KMS-11 (cell line): Measurements from ENCODE around the gene DNAL1.
A peak's percentile ranks its signal among the peaks of the same experiment; 100 is the strongest.

Experiments used
- H2AFZ ChIP-seq: fragments of 200-600 bp; sonication (generic); 2 replicates; pipeline ENCODE4 v1.6.1; 2016; ENCODE audit warnings: antibody characterized with exemption, mixed run types, low read depth
- H3K27ac ChIP-seq: fragments of 200-600 bp; sonication (generic); 2 replicates; pipeline ENCODE4 v1.6.1; 2016; ENCODE audit warnings: mild to moderate bottlenecking, mixed run types
- H3K27me3 ChIP-seq: fragments of 200-600 bp; sonication (generic); 2 replicates; pipeline ENCODE4 v1.6.1; 2017; ENCODE audit warnings: mild to moderate bottlenecking, low read depth, mixed run types, moderate library complexity; ENCODE audit not compliant: insufficient read depth
- H3K36me3 ChIP-seq: fragments of 200-600 bp; sonication (generic); 2 replicates; pipeline ENCODE4 v1.6.1; 2017; ENCODE audit warnings: mild to moderate bottlenecking, mixed run types; ENCODE audit not compliant: insufficient read depth
- H3K4me1 ChIP-seq: fragments of 200-600 bp; sonication (generic); 2 replicates; pipeline ENCODE4 v1.6.1; 2016; ENCODE audit warnings: mild to moderate bottlenecking, low read depth, mixed run types; ENCODE audit not compliant: poor library complexity, severe bottlenecking
- H3K4me2 ChIP-seq: fragments of 200-600 bp; sonication (generic); 2 replicates; pipeline ENCODE4 v1.7.0; 2016; ENCODE audit warnings: mild to moderate bottlenecking, mixed run types
- H3K4me3 ChIP-seq: fragments of 200-600 bp; sonication (generic); IDR thresholded peaks from 2 replicates; pipeline ENCODE4 v1.6.1; 2017; ENCODE audit warnings: low read depth, low read length, mixed read lengths; ENCODE audit not compliant: insufficient read depth
- H3K79me2 ChIP-seq: fragments of 200-600 bp; sonication (generic); 2 replicates; pipeline ENCODE4 v1.6.1; 2016; ENCODE audit warnings: low read depth, mixed run types; ENCODE audit not compliant: insufficient read depth
- H3K9ac ChIP-seq: fragments of 200-600 bp; sonication (generic); 2 replicates; pipeline ENCODE4 v1.6.1; 2016; ENCODE audit warnings: mild to moderate bottlenecking, mixed run types
- H4K20me1 ChIP-seq: fragments of 200-600 bp; sonication (generic); 2 replicates; pipeline ENCODE4 v1.6.1; 2016; ENCODE audit warnings: mild to moderate bottlenecking, mixed run types; ENCODE audit not compliant: insufficient read depth
- CTCF ChIP-seq: fragments of 200-600 bp; sonication (generic); conservative IDR thresholded peaks from 2 replicates; pipeline ENCODE4 v1.6.1; 2017; ENCODE audit warnings: low read depth, mild to moderate bottlenecking, antibody characterized with exemption, low read length, moderate library complexity, mixed read lengths

DNAL1 gene

GRCh38 chr14:73607241-73607640, 37.5 kb upstream of the DNAL1 start:
- Histone ChIP-seq H4K20me1 (no peaks in the 10 kb centered on the region), H3K4me1 (no peaks in the 10 kb centered on the region), H3K27me3 (no peaks in the 10 kb centered on the region), H3K9ac (no peak overlapping the region), H3K36me3 (no peaks in the 10 kb centered on the region), H2AFZ (no peak overlapping the region), H3K4me2 (no peak overlapping the region), H3K4me3 (no peak overlapping the region), H3K79me2 (no peaks in the 10 kb centered on the region), H3K27ac (no peak overlapping the region)
- no peak for TF ChIP-seq CTCF

- no peak overlapping the region for H3K4me2 ChIP-seq
- H3K4me1 ChIP-seq, result no peaks in the 10 kb centered on the region
- no peaks in the 10 kb centered on the region for H3K36me3 ChIP-seq
- no peak overlapping the region for H3K9ac ChIP-seq
- no peaks in the 10 kb centered on the region for H3K27me3 ChIP-seq
- no peak overlapping the region for H3K4me3 ChIP-seq
- H2AFZ ChIP-seq, result no peak overlapping the region
- no peaks in the 10 kb centered on the region for H3K79me2 ChIP-seq
- H4K20me1 ChIP-seq, result no peaks in the 10 kb centered on the region
- no peak for TF ChIP-seq CTCF
- no peak overlapping the region for H3K27ac ChIP-seq
Measured at GRCh38 chr14:73610687-73611086, 34.1 kb upstream of the DNAL1 start.

GRCh38 chr14:73612339-73613045, 32.3 kb upstream of the DNAL1 start, which contains the start of gene ACOT6:
Gene ACOT6, plus strand, starts transcription at chr14:73612517. Its CDS starts 55 bp downstream, at chr14:73612572.
- Histone ChIP-seq H4K20me1 (no peaks in the 10 kb centered on the region), H3K27me3 (no peaks in the 10 kb centered on the region), H3K79me2 (no peaks in the 10 kb centered on the region), H3K36me3 (no peaks in the 10 kb centered on the region), H3K4me1 (no peaks in the 10 kb centered on the region), H3K4me2 (no peak within 1 kb of the TSS), H3K27ac (no peak within 1 kb of the TSS), H2AFZ (peak within 1 kb of the TSS; percentile 49; the same call in 1 of the 2 replicates), H3K9ac (no peak within 1 kb of the TSS), H3K4me3 (no peak within 1 kb of the TSS)
- TF ChIP-seq CTCF, result no peak

GRCh38 chr14:73613046-73613383, 31.8 kb upstream of the DNAL1 start:
- H3K27ac ChIP-seq, result no peak overlapping the region
- H3K36me3 ChIP-seq, result no peaks in the 10 kb centered on the region
- H3K4me3 ChIP-seq, result no peak overlapping the region
- no peaks in the 10 kb centered on the region for H3K27me3 ChIP-seq
- no peak for TF ChIP-seq CTCF
- H3K4me1 ChIP-seq, result no peaks in the 10 kb centered on the region
- no peak overlapping the region for H3K4me2 ChIP-seq
- no peak overlapping the region for H3K9ac ChIP-seq
- H3K79me2 ChIP-seq, result no peaks in the 10 kb centered on the region
- H2AFZ ChIP-seq, result 0 out of 2 replicates have a peak overlapping the region, but pooled peaks have one; percentile 14
- no peaks in the 10 kb centered on the region for H4K20me1 ChIP-seq
